H9 (cell line): Measurements from ENCODE around the gene AFF1. TPM values are rescaled to one million over a fixed set of nuclear protein-coding genes. Genes with fewer than 3 reads are reported as not detected.
A peak's percentile ranks its signal among the peaks of the same experiment; 100 is the strongest.

ENCODE experiments used
- DNase-seq: peaks from one replicate; pipeline ENCODE4 v3.0.0-alpha.2; 2017
- H2AFZ ChIP-seq: one replicate; pipeline ENCODE4 v1.6.1; 2013; ENCODE audit warnings: mild to moderate bottlenecking, low read length, control low read depth, moderate library complexity
- H2AK5ac ChIP-seq: 2 replicates; pipeline ENCODE4 v1.6.1; 2013; ENCODE audit warnings: low read length, control low read depth, mixed read lengths; ENCODE audit not compliant: insufficient read length
- H2BK120ac ChIP-seq: one replicate; pipeline ENCODE4 v1.6.1; 2013; ENCODE audit warnings: low read depth, mild to moderate bottlenecking, low read length, control low read depth, inconsistent platforms; ENCODE audit not compliant: poor library complexity, severe bottlenecking
- H2BK12ac ChIP-seq: 2 replicates; pipeline ENCODE4 v1.6.1; 2013; ENCODE audit warnings: low read length, control low read depth, mixed read lengths, low read depth; ENCODE audit not compliant: insufficient read length
- H2BK15ac ChIP-seq: 2 replicates; pipeline ENCODE4 v1.6.1; 2013; ENCODE audit warnings: low read depth, low read length, control low read depth
- H2BK20ac ChIP-seq: one replicate; pipeline ENCODE4 v1.6.1; 2013; ENCODE audit warnings: low read depth, mild to moderate bottlenecking, low read length, control low read depth, inconsistent platforms; ENCODE audit not compliant: poor library complexity, severe bottlenecking
- H2BK5ac ChIP-seq: 2 replicates; pipeline ENCODE4 v1.6.1; 2013; ENCODE audit warnings: low read length, control low read depth, mixed read lengths; ENCODE audit not compliant: insufficient read length
- H3K14ac ChIP-seq: 2 replicates; pipeline ENCODE4 v1.6.1; 2013; ENCODE audit warnings: low read length, control low read depth; ENCODE audit not compliant: insufficient read depth
- H3K18ac ChIP-seq: 2 replicates; pipeline ENCODE4 v1.6.1; 2013; ENCODE audit warnings: low read depth, mild to moderate bottlenecking, mixed read lengths, low read length, control low read depth; ENCODE audit not compliant: insufficient read length
- H3K23ac ChIP-seq: 2 replicates; pipeline ENCODE4 v1.6.1; 2013; ENCODE audit warnings: low read length, control low read depth, mixed read lengths, low read depth; ENCODE audit not compliant: insufficient read length
- H3K23me2 ChIP-seq: 2 replicates; pipeline ENCODE4 v1.6.1; 2013; ENCODE audit warnings: low read depth, mild to moderate bottlenecking, mixed read lengths, low read length, control low read depth; ENCODE audit not compliant: insufficient read length, poor library complexity, severe bottlenecking
- H3K27ac ChIP-seq: 2 replicates; pipeline ENCODE4 v1.5.1; 2013; ENCODE audit warnings: low read length, control low read depth, mixed read lengths, low read depth; ENCODE audit not compliant: insufficient read length
- H3K27me3 ChIP-seq: 2 replicates; pipeline ENCODE4 v1.6.1; 2013; ENCODE audit warnings: low read length, control low read depth, inconsistent platforms; ENCODE audit not compliant: insufficient read depth
- H3K4ac ChIP-seq: 2 replicates; pipeline ENCODE4 v1.6.1; 2013; ENCODE audit warnings: low read depth, mild to moderate bottlenecking, control low read depth, inconsistent platforms, low read length, moderate library complexity
- H3K4me1 ChIP-seq: 2 replicates; pipeline ENCODE4 v1.6.1; 2013; ENCODE audit warnings: low read length, control low read depth, inconsistent platforms; ENCODE audit not compliant: insufficient read depth
- H3K4me2 ChIP-seq: 2 replicates; pipeline ENCODE4 v1.6.1; 2013; ENCODE audit warnings: low read length, control low read depth, mixed read lengths; ENCODE audit not compliant: insufficient read length, insufficient read depth
- H3K56ac ChIP-seq: 2 replicates; pipeline ENCODE4 v1.6.1; 2013; ENCODE audit warnings: low read depth, mild to moderate bottlenecking, mixed read lengths, low read length, control low read depth; ENCODE audit not compliant: insufficient read length
- H3K79me1 ChIP-seq: 2 replicates; pipeline ENCODE4 v1.6.1; 2013; ENCODE audit warnings: low read depth, mild to moderate bottlenecking, moderate library complexity, low read length, control low read depth, inconsistent platforms; ENCODE audit not compliant: insufficient read depth, poor library complexity, severe bottlenecking
- H3K79me2 ChIP-seq: 2 replicates; pipeline ENCODE4 v1.6.1; 2013; ENCODE audit warnings: low read length, control low read depth, inconsistent platforms; ENCODE audit not compliant: insufficient read depth
- H3K9ac ChIP-seq: 2 replicates; pipeline ENCODE4 v1.6.1; 2013; ENCODE audit warnings: low read length, control low read depth, mixed read lengths; ENCODE audit not compliant: insufficient read length; ENCODE audit errors: extremely low read depth
- H3K9me3 ChIP-seq: one replicate; pipeline ENCODE4 v1.6.1; 2013; ENCODE audit warnings: low read depth, low read length, inconsistent platforms; ENCODE audit not compliant: control insufficient read depth
- H3T11ph ChIP-seq: one replicate; pipeline ENCODE4 v1.6.1; 2013; ENCODE audit warnings: mild to moderate bottlenecking, low read length, control low read depth, inconsistent platforms
- H4K20me1 ChIP-seq: one replicate; pipeline ENCODE4 v1.6.1; 2013; ENCODE audit not compliant: control insufficient read depth, insufficient read length, insufficient read depth
- H4K5ac ChIP-seq: 2 replicates; pipeline ENCODE4 v1.6.1; 2013; ENCODE audit warnings: low read depth, mild to moderate bottlenecking, mixed read lengths, low read length, control low read depth; ENCODE audit not compliant: insufficient read length
- H4K8ac ChIP-seq: replicated peaks from 2 replicates; pipeline ENCODE4 v1.6.1; 2013; ENCODE audit warnings: low read length, control low read depth, mixed read lengths, low read depth; ENCODE audit not compliant: insufficient read length
- H4K91ac ChIP-seq: 2 replicates; pipeline ENCODE4 v1.6.1; 2013; ENCODE audit warnings: low read depth, mild to moderate bottlenecking, moderate library complexity, mixed read lengths, low read length, control low read depth; ENCODE audit not compliant: insufficient read length
- H3K27ac Mint-ChIP-seq, 3 experiments: 2 replicates in 2 of 3; 3 replicates in 1 of 3; pipeline ENCODE4 v1.8.0; 2020 to 2021; ENCODE audit warnings: mixed read lengths in 3 of 3, mild to moderate bottlenecking in 1 of 3, moderate library complexity in 1 of 3
- H3K27me3 Mint-ChIP-seq: 2 replicates; pipeline ENCODE4 v1.8.0; 2021; ENCODE audit warnings: low read depth, mild to moderate bottlenecking, moderate library complexity, mixed read lengths
- H3K36me3 Mint-ChIP-seq, 3 experiments: 2 replicates in 2 of 3; 3 replicates in 1 of 3; pipeline ENCODE4 v1.8.0; 2020 to 2021; ENCODE audit warnings: low read depth in 3 of 3, mixed read lengths in 3 of 3; ENCODE audit not compliant: insufficient read depth in 1 of 3
- H3K4me1 Mint-ChIP-seq, 2 experiments: 2 replicates each; pipeline ENCODE4 v1.8.0; 2020; ENCODE audit warnings: mixed read lengths in 2 of 2
- H3K4me3 Mint-ChIP-seq, 2 experiments: 2 replicates in 1 of 2; 3 replicates in 1 of 2; pipeline ENCODE4 v1.8.0; 2020 to 2021; ENCODE audit warnings: mild to moderate bottlenecking in 2 of 2, mixed read lengths in 2 of 2, moderate library complexity in 1 of 2
- H3K9me3 Mint-ChIP-seq, 2 experiments: 2 replicates in 1 of 2; 3 replicates in 1 of 2; pipeline ENCODE4 v1.8.0; 2020; ENCODE audit warnings: mild to moderate bottlenecking in 2 of 2, mixed read lengths in 2 of 2, moderate library complexity in 1 of 2
- CTCF ChIP-seq: fragments of 200-600 bp; sonication (generic); conservative IDR thresholded peaks from 3 replicates; pipeline ENCODE4 v1.8.0; 2021; ENCODE audit warnings: antibody characterized with exemption, mild to moderate bottlenecking
- WGBS: extraction: QIAGEN DNeasy Blood & Tissue Kit; methylation state at CpG from one replicate; pipeline ENCODE4 v1.1.7; 2013; ENCODE audit warnings: missing lambda C conversion rate, low lambda C conversion rate, mixed read lengths; ENCODE audit not compliant: insufficient read length; ENCODE audit errors: extremely low coverage; 5-methylcytosine and 5-hydroxymethylcytosine counted together
- total RNA-seq: library from RNA; stranded (reverse); gene quantifications from 2 replicates; pipeline ENCODE4 v1.2.1, GENCODE V29; 2021

AFF1 gene
- total RNA-seq, 1 experiment from 2014 or later: 74.5 TPM

- peaks cover 25 to 27% of the 10 kb centered on the region in 2 experiments for H3K4me1 Mint-ChIP-seq
- Histone ChIP-seq H2AFZ (no peak overlapping the region), H3K9ac (no peak overlapping the region), H2AK5ac (no peak overlapping the region), H3K14ac (no peak overlapping the region), H3K23me2 (peaks cover 3% of the 10 kb centered on the region), H3K23ac (no peak overlapping the region), H3K56ac (no peak overlapping the region), H3K79me1 (peaks cover under 1% of the 10 kb centered on the region), H3K79me2 (peaks cover 1% of the 10 kb centered on the region; the same call in 1 of the 2 replicates), H2BK5ac (no peak overlapping the region), H2BK15ac (no peak overlapping the region), H3K4me1 (no peaks in the 10 kb centered on the region; the same call in 1 of the 2 replicates), H2BK12ac (no peak overlapping the region), H3K4me2 (no peak overlapping the region), H4K20me1 (no peaks in the 10 kb centered on the region), H4K5ac (no peak overlapping the region), H3K27ac (no peak overlapping the region), H3K27me3 (no peaks in the 10 kb centered on the region), H2BK20ac (no peak overlapping the region), H3K4ac (no peak overlapping the region), H3K9me3 (no peaks in the 10 kb centered on the region), H3T11ph (no peak overlapping the region), H4K8ac (no peak overlapping the region), H3K18ac (no peak overlapping the region), H2BK120ac (no peak overlapping the region), H4K91ac (no peak overlapping the region)
- H3K27ac Mint-ChIP-seq: peak overlapping the region; percentile 68 to 91 (median 83); a peak in 6 of 7 replicates
- WGBS: no CpG with 5 or more reads among the region's 8 CpGs
- TF ChIP-seq CTCF: no peak
- H3K9me3 Mint-ChIP-seq: no peaks in the 10 kb centered on the region
- DNase-seq: no peak
- H3K27me3 Mint-ChIP-seq: no peaks in the 10 kb centered on the region; the same call in 1 of the 2 replicates
- H3K4me3 Mint-ChIP-seq: no peak overlapping the region
- peaks cover 25 to 62% (median 37%) of the 10 kb centered on the region in 3 experiments for H3K36me3 Mint-ChIP-seq
Observed at GRCh38 chr4:87117051-87117731, 182.4 kb downstream of the AFF1 start.
